ENCODE results near the gene PDCL2.

Gene PDCL2

GRCh38 chr4:55512922-55513571, 79.0 kb downstream of the PDCL2 start:
- Histone ChIP-seq H3K36me3 (ENCODE audit: insufficient read depth, low read length) (no peaks in the 10 kb centered on the region), H2AFZ (ENCODE audit: low read length) (no peak overlapping the region), H4K20me1 (ENCODE audit: insufficient read depth, low read length, poor library complexity, severe bottlenecking) (no peaks in the 10 kb centered on the region), H3K9me3 (ENCODE audit: insufficient read depth, low read depth, low read length) (no peaks in the 10 kb centered on the region), H3K9me2 (replicated peaks; ENCODE audit: low read depth, low read length) (no peaks in the 10 kb centered on the region), H3K4me1 (ENCODE audit: insufficient read depth, low read length, poor library complexity, severe bottlenecking) (peaks cover 13% of the 10 kb centered on the region), H3K9ac (ENCODE audit: low read depth, low read length, poor library complexity, severe bottlenecking) (no peak overlapping the region), H3K4me2 (ENCODE audit: low read depth, low read length, poor library complexity, severe bottlenecking) (no peak overlapping the region), H3K79me2 (ENCODE audit: insufficient read depth, low read length) (no peaks in the 10 kb centered on the region), H3F3A (ENCODE audit: low read depth) (no peaks in the 10 kb centered on the region; the same call in 1 of the 2 replicates), H3K27me3 (ENCODE audit: insufficient read depth, low read length, poor library complexity, severe bottlenecking) (no peaks in the 10 kb centered on the region), H3K4me3 (ENCODE audit: low read length, poor library complexity, severe bottlenecking) (no peak overlapping the region)
- no peak for TF ChIP-seq EZH2phosphoT487 (IDR thresholded peaks at IDR 0.05; ENCODE audit: borderline replicate concordance)
- TF ChIP-seq, protein P1, sequence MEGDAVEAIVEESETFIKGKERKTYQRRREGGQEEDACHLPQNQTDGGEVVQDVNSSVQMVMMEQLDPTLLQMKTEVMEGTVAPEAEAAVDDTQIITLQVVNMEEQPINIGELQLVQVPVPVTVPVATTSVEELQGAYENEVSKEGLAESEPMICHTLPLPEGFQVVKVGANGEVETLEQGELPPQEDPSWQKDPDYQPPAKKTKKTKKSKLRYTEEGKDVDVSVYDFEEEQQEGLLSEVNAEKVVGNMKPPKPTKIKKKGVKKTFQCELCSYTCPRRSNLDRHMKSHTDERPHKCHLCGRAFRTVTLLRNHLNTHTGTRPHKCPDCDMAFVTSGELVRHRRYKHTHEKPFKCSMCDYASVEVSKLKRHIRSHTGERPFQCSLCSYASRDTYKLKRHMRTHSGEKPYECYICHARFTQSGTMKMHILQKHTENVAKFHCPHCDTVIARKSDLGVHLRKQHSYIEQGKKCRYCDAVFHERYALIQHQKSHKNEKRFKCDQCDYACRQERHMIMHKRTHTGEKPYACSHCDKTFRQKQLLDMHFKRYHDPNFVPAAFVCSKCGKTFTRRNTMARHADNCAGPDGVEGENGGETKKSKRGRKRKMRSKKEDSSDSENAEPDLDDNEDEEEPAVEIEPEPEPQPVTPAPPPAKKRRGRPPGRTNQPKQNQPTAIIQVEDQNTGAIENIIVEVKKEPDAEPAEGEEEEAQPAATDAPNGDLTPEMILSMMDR (conservative IDR thresholded peaks at IDR 0.05; ENCODE audit: low read length) = no peak

DNA sequence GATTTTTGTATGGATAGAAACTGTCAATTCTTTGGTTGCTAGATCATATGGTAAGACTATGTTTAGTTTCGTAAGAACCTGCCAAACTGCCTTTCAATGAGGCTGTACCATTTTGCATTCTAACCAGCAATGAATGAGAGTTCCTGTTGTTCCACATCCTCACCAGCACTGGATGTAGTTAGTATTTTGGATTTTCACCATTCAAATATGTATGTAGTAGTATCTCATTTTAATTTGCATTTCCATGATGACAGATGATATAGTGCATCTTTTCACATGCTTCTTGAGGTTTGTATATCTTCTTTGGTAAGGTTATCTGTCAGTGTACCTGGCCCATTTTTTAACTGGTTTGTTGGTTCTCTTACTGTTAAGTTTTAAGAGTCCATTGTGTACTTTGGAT, 80.0 kb downstream of the PDCL2 start:
- TF ChIP-seq EZH2phosphoT487 (IDR thresholded peaks at IDR 0.05; ENCODE audit: borderline replicate concordance) = no peak
- TF ChIP-seq, protein P1 (conservative IDR thresholded peaks at IDR 0.05; ENCODE audit: low read length) = no peak
- H3K4me3 ChIP-seq (ENCODE audit: low read length, poor library complexity, severe bottlenecking) = no peak overlapping the region
- H3K27me3 ChIP-seq (ENCODE audit: insufficient read depth, low read length, poor library complexity, severe bottlenecking) = no peaks in the 10 kb centered on the region
- no peak overlapping the region for H2AFZ ChIP-seq (ENCODE audit: low read length)
- H3K9me3 ChIP-seq (ENCODE audit: insufficient read depth, low read depth, low read length) = no peaks in the 10 kb centered on the region
- peaks cover 13% of the 10 kb centered on the region for H3K4me1 ChIP-seq (ENCODE audit: insufficient read depth, low read length, poor library complexity, severe bottlenecking)
- H3K4me2 ChIP-seq (ENCODE audit: low read depth, low read length, poor library complexity, severe bottlenecking) = no peak overlapping the region
- H3F3A ChIP-seq (ENCODE audit: low read depth) = no peaks in the 10 kb centered on the region; the same call in 1 of the 2 replicates
- H3K9me2 ChIP-seq (replicated peaks; ENCODE audit: low read depth, low read length) = no peaks in the 10 kb centered on the region
- no peak overlapping the region for H3K9ac ChIP-seq (ENCODE audit: low read depth, low read length, poor library complexity, severe bottlenecking)
- H4K20me1 ChIP-seq (ENCODE audit: insufficient read depth, low read length, poor library complexity, severe bottlenecking) = no peaks in the 10 kb centered on the region
- no peaks in the 10 kb centered on the region for H3K79me2 ChIP-seq (ENCODE audit: insufficient read depth, low read length)
- H3K36me3 ChIP-seq (ENCODE audit: insufficient read depth, low read length) = no peaks in the 10 kb centered on the region

- no peak for TF ChIP-seq EZH2phosphoT487 (IDR thresholded peaks at IDR 0.05; ENCODE audit: borderline replicate concordance)
- TF ChIP-seq, protein P1 (conservative IDR thresholded peaks at IDR 0.05; ENCODE audit: low read length) = no peak
These were observed 81.4 kb downstream of the PDCL2 start for GRCh38 chr4:55510685-55511084.

More at GRCh38 chr4:55510685-55511084, 81.4 kb downstream of the PDCL2 start:
- Histone ChIP-seq H3K4me1 (ENCODE audit: insufficient read depth, low read length, poor library complexity, severe bottlenecking) (peaks cover 13% of the 10 kb centered on the region), H3K36me3 (ENCODE audit: insufficient read depth, low read length) (no peaks in the 10 kb centered on the region), H3K9me2 (replicated peaks; ENCODE audit: low read depth, low read length) (no peaks in the 10 kb centered on the region), H4K20me1 (ENCODE audit: insufficient read depth, low read length, poor library complexity, severe bottlenecking) (no peaks in the 10 kb centered on the region), H3K4me2 (ENCODE audit: low read depth, low read length, poor library complexity, severe bottlenecking) (no peak overlapping the region), H3F3A (ENCODE audit: low read depth) (no peaks in the 10 kb centered on the region; the same call in 1 of the 2 replicates), H3K4me3 (ENCODE audit: low read length, poor library complexity, severe bottlenecking) (no peak overlapping the region), H3K27me3 (ENCODE audit: insufficient read depth, low read length, poor library complexity, severe bottlenecking) (no peaks in the 10 kb centered on the region), H2AFZ (ENCODE audit: low read length) (no peak overlapping the region), H3K79me2 (ENCODE audit: insufficient read depth, low read length) (no peaks in the 10 kb centered on the region), H3K9ac (ENCODE audit: low read depth, low read length, poor library complexity, severe bottlenecking) (no peak overlapping the region), H3K9me3 (ENCODE audit: insufficient read depth, low read depth, low read length) (no peaks in the 10 kb centered on the region)

All from Loucy (cell line).